Measurements from ENCODE around the gene MIPOL1. TPM values are rescaled to one million over a fixed set of nuclear protein-coding genes. Genes with fewer than 3 reads are reported as not detected.

Gene MIPOL1
- total RNA-seq, 1 donor from 2014 or later = 18.4 TPM

- H3K27me3 ChIP-seq = no peaks in the 10 kb centered on the region
- peak overlapping the region; percentile 100 for H2AFZ ChIP-seq (replicated peaks)
- no peaks in the 10 kb centered on the region for H4K20me1 ChIP-seq (ENCODE audit: low read depth)
- DNase-seq (ENCODE audit: low spot score) = no peak
- no peak overlapping the region for H3K9ac ChIP-seq
- H3K36me3 ChIP-seq = no peaks in the 10 kb centered on the region
- H3K4me2 ChIP-seq = peak overlapping the region; percentile 83
- H3F3A ChIP-seq (ENCODE audit: low read depth) = peaks cover 27% of the 10 kb centered on the region
- H3K4me3 ChIP-seq = peak overlapping the region; percentile 67
- peaks cover 4% of the 10 kb centered on the region for H3K4me1 ChIP-seq
- Mint-ChIP-seq H3K4me1 (peaks cover 15% of the 10 kb centered on the region), H3K4me3 (peak overlapping the region; percentile 91), H3K9me3 (no peaks in the 10 kb centered on the region), H3K36me3 (no peaks in the 10 kb centered on the region), H3K27me3 (ENCODE audit: insufficient read depth, low read depth) (no peaks in the 10 kb centered on the region), H3K27ac (peak overlapping the region; percentile 55)
- peaks cover 10% of the 10 kb centered on the region for H3K79me2 ChIP-seq (ENCODE audit: low read depth)
- no peak for TF ChIP-seq EZH2phosphoT487 (IDR thresholded peaks at IDR 0.05)
- no peak for TF ChIP-seq EZH2 (IDR thresholded peaks at IDR 0.05)
- no peak for TF ChIP-seq CTCF (IDR thresholded peaks at IDR 0.05)
- H3K9me3 ChIP-seq (ENCODE audit: low read depth) = no peaks in the 10 kb centered on the region
- no peak overlapping the region for H3K27ac ChIP-seq
Observed at GRCh38 chr14:37198273-37198598, 499 bp downstream of the MIPOL1 start.

GRCh38 chr14:37198907-37199306, 1.2 kb downstream of the MIPOL1 start:
- TF ChIP-seq CTCF (IDR thresholded peaks at IDR 0.05) = no peak
- TF ChIP-seq EZH2 (IDR thresholded peaks at IDR 0.05) = no peak
- TF ChIP-seq EZH2phosphoT487 (IDR thresholded peaks at IDR 0.05) = no peak
- peaks cover 10% of the 10 kb centered on the region for H3K79me2 ChIP-seq (ENCODE audit: low read depth)
- no peak overlapping the region for H3K9ac ChIP-seq
- H3F3A ChIP-seq (ENCODE audit: low read depth) = peaks cover 27% of the 10 kb centered on the region
- no peaks in the 10 kb centered on the region for H4K20me1 ChIP-seq (ENCODE audit: low read depth)
- H3K36me3 ChIP-seq = no peaks in the 10 kb centered on the region
- Mint-ChIP-seq H3K4me1 (peaks cover 15% of the 10 kb centered on the region), H3K36me3 (peaks cover under 1% of the 10 kb centered on the region), H3K27ac (no peak overlapping the region), H3K4me3 (peak overlapping the region; percentile 91), H3K27me3 (ENCODE audit: insufficient read depth, low read depth) (no peaks in the 10 kb centered on the region), H3K9me3 (peaks cover under 1% of the 10 kb centered on the region)
- no peak overlapping the region for H2AFZ ChIP-seq (replicated peaks)
- peak overlapping the region; percentile 67 for H3K4me3 ChIP-seq
- H3K27ac ChIP-seq = no peak overlapping the region
- H3K9me3 ChIP-seq (ENCODE audit: low read depth) = no peaks in the 10 kb centered on the region
- peak overlapping the region; percentile 83 for H3K4me2 ChIP-seq
- H3K27me3 ChIP-seq = no peaks in the 10 kb centered on the region
- no peak for DNase-seq (ENCODE audit: low spot score)
- peaks cover 4% of the 10 kb centered on the region for H3K4me1 ChIP-seq

- H2AFZ ChIP-seq (replicated peaks) = no peak overlapping the region
- Mint-ChIP-seq H3K36me3 (peaks cover 13% of the 10 kb centered on the region), H3K4me1 (peaks cover 15% of the 10 kb centered on the region), H3K27me3 (ENCODE audit: insufficient read depth, low read depth) (peaks cover 3% of the 10 kb centered on the region), H3K4me3 (no peak overlapping the region), H3K27ac (no peak overlapping the region), H3K9me3 (peaks cover 28% of the 10 kb centered on the region)
- TF ChIP-seq EZH2phosphoT487 (IDR thresholded peaks at IDR 0.05) (no peak), EZH2 (IDR thresholded peaks at IDR 0.05) (no peak), CTCF (IDR thresholded peaks at IDR 0.05) (no peak)
- peaks cover 4% of the 10 kb centered on the region for H3K4me1 ChIP-seq
- no peak overlapping the region for H3K9ac ChIP-seq
- H3K36me3 ChIP-seq = no peaks in the 10 kb centered on the region
- peaks cover 10% of the 10 kb centered on the region for H3K9me3 ChIP-seq (ENCODE audit: low read depth)
- H3K4me3 ChIP-seq = no peak overlapping the region
- H3F3A ChIP-seq (ENCODE audit: low read depth) = peaks cover 24% of the 10 kb centered on the region
- no peak overlapping the region for H3K4me2 ChIP-seq
- H4K20me1 ChIP-seq (ENCODE audit: low read depth) = no peaks in the 10 kb centered on the region
- H3K27me3 ChIP-seq = no peaks in the 10 kb centered on the region
- DNase-seq (ENCODE audit: low spot score) = no peak
- peaks cover 33% of the 10 kb centered on the region for H3K79me2 ChIP-seq (ENCODE audit: low read depth)
- H3K27ac ChIP-seq = no peak overlapping the region
Observed at GRCh38 chr14:37201724-37202123, 4.0 kb downstream of the MIPOL1 start.
